ENCODE results near the gene RFX8. TPM values are rescaled to one million over a fixed set of nuclear protein-coding genes. Genes with fewer than 3 reads are reported as not detected.

The RFX8 gene
- total and polyA plus RNA-seq, 2 of the 8 experiments (the other 6 are each of a cell fraction or from before 2014, with no cell fraction given), result 0.60 to 0.97 TPM

- DNase-seq (ENCODE audit: low read depth in 1 of 2, low spot score in 2 of 2), result no peak
- 94% methylated on average over 10 of the region's 13 CpGs; no CpG with 5 or more reads in 1 of the 2 experiments for WGBS, 2 experiments (ENCODE audit: extremely low coverage in 1 of 2, insufficient coverage in 1 of 2, insufficient read length in 1 of 2, insufficient replicate concordance in 2 of 2, low coverage in 1 of 2, low lambda C conversion rate in 2 of 2, missing lambda C conversion rate in 1 of 2)
- POLR2A ChIA-PET (ENCODE audit: partially characterized antibody), result no interaction called here
- TF ChIP-seq TCF12 (IDR thresholded peaks at IDR 0.05; ENCODE audit: low read depth, low read length) (no peak), HDAC6 (IDR thresholded peaks at IDR 0.05; ENCODE audit: low read depth, low read length) (no peak), SP4 (IDR thresholded peaks at IDR 0.05; ENCODE audit: low read length) (no peak), KDM5A (IDR thresholded peaks at IDR 0.05; ENCODE audit: low read length) (no peak), ASH2L (IDR thresholded peaks at IDR 0.05; ENCODE audit: low read length) (no peak), CTBP2 (IDR thresholded peaks at IDR 0.05; ENCODE audit: borderline replicate concordance, insufficient read depth, insufficient read length, low read length) (no peak), RAD21 (IDR thresholded peaks at IDR 0.05 in 1 of 2, conservative IDR thresholded peaks at IDR 0.05 in 1 of 2; ENCODE audit: low read depth in 2 of 2, low read length in 2 of 2) (no peak), BCL11A (IDR thresholded peaks at IDR 0.05; ENCODE audit: low read depth in 2 of 2, low read length in 2 of 2) (no peak), BACH1 (IDR thresholded peaks at IDR 0.05; ENCODE audit: low read length) (no peak), MAFK (IDR thresholded peaks at IDR 0.05; ENCODE audit: low read depth, low read length) (no peak), TAF7 (optimal IDR thresholded peaks at IDR 0.05; ENCODE audit: borderline replicate concordance, low read depth, low read length) (no peak), NANOG (IDR thresholded peaks at IDR 0.05; ENCODE audit: insufficient read depth, low read depth, low read length, poor library complexity, severe bottlenecking) (no peak), POU5F1 (IDR thresholded peaks at IDR 0.05; ENCODE audit: low read depth, low read length) (no peak), CEBPB (IDR thresholded peaks at IDR 0.05; ENCODE audit: low read depth, low read length) (no peak), SP2 (IDR thresholded peaks at IDR 0.05; ENCODE audit: low read length) (no peak), KDM4A (IDR thresholded peaks at IDR 0.05; ENCODE audit: low read depth, low read length, severe bottlenecking) (no peak)
Measured at GRCh38 chr2:101427743-101428142, 47.2 kb downstream of the RFX8 start.

More at GRCh38 chr2:101427743-101428142, 47.2 kb downstream of the RFX8 start:
- no peak overlapping the region for H2BK15ac ChIP-seq (ENCODE audit: low read length)
- H3K79me2 ChIP-seq (ENCODE audit: control insufficient read depth in 1 of 2, insufficient read depth in 2 of 2, low read length in 2 of 2), result no peaks in the 10 kb centered on the region
- H2AFZ ChIP-seq (ENCODE audit: low read length), result no peak overlapping the region
- no peak overlapping the region for H3K4me2 ChIP-seq (ENCODE audit: insufficient read depth in 1 of 2, low read depth in 2 of 2, low read length in 2 of 2)
- H3K56ac ChIP-seq (replicated peaks; ENCODE audit: insufficient read length, low read depth, low read length), result no peak overlapping the region
- H2BK12ac ChIP-seq (ENCODE audit: low read depth, low read length), result no peak overlapping the region
- H3K79me1 ChIP-seq (ENCODE audit: low read depth, low read length), result no peaks in the 10 kb centered on the region
- no peaks in the 10 kb centered on the region for H3K27me3 ChIP-seq (replicated peaks in 1 of 4; ENCODE audit: control insufficient read depth in 3 of 4, extremely low read depth in 1 of 4, insufficient read depth in 3 of 4, low read length in 3 of 4)
- H3K9me3 ChIP-seq (ENCODE audit: insufficient read depth in 2 of 2, low read depth in 1 of 2, low read length in 1 of 2), result no peaks in the 10 kb centered on the region
- no peak overlapping the region for H2BK20ac ChIP-seq (ENCODE audit: low read length)
- H3K23ac ChIP-seq (ENCODE audit: insufficient read length), result no peak overlapping the region
- H3K27ac ChIP-seq (ENCODE audit: low read depth, low read length), result no peak overlapping the region
- no peak overlapping the region for H2BK120ac ChIP-seq (replicated peaks; ENCODE audit: low read depth, low read length)
- H2BK5ac ChIP-seq (ENCODE audit: low read depth, low read length), result no peak overlapping the region
- no peak overlapping the region for H4K5ac ChIP-seq (ENCODE audit: insufficient read length, low read depth, low read length)
- no peak overlapping the region for H3K4me3 ChIP-seq (ENCODE audit: extremely low read depth in 1 of 4, insufficient read depth in 2 of 4, low read depth in 3 of 4, low read length in 4 of 4)
- H4K20me1 ChIP-seq (replicated peaks in 1 of 2; ENCODE audit: control insufficient read depth in 1 of 2, insufficient read depth in 2 of 2, low read length in 2 of 2), result no peaks in the 10 kb centered on the region
- no peaks in the 10 kb centered on the region for H3K23me2 ChIP-seq (ENCODE audit: low read depth, low read length)
- H3K9ac ChIP-seq (replicated peaks in 1 of 4; ENCODE audit: extremely low read depth in 1 of 4, low read depth in 3 of 4, low read length in 3 of 4), result no peak overlapping the region
- CTCF ChIA-PET (ENCODE audit: partially characterized antibody), result interaction anchor here (1.6 to 6.7 kb wide), 2 partner anchors 8 to 165 kb away, joined by 5 to 32 read pairs; no protein-coding TSS in a partner anchor
- H3K14ac ChIP-seq (ENCODE audit: insufficient read length), result no peak overlapping the region
- H4K91ac ChIP-seq (replicated peaks; ENCODE audit: insufficient read length, low read length), result no peak overlapping the region
- FAIRE-seq, result no peak
- no peaks in the 10 kb centered on the region for H3K4me1 ChIP-seq (replicated peaks in 1 of 4; ENCODE audit: control insufficient read depth in 3 of 4, insufficient read depth in 4 of 4, low read length in 3 of 4)
- no peak overlapping the region for H3K4ac ChIP-seq (replicated peaks; ENCODE audit: insufficient read length, low read depth, low read length)
- no peaks in the 10 kb centered on the region; a peak in 1 of 8 replicates for H3K36me3 ChIP-seq (ENCODE audit: control insufficient read depth in 2 of 4, insufficient read depth in 4 of 4, low read length in 3 of 4)
- no peak overlapping the region for H4K8ac ChIP-seq (ENCODE audit: extremely low read depth, insufficient read depth, low read length)
- H2AK5ac ChIP-seq (ENCODE audit: low read depth, low read length), result no peak overlapping the region
- H3K18ac ChIP-seq (ENCODE audit: extremely low read depth, low read length), result no peak overlapping the region

Data from H1 (cell line).